NCI-H82 (cell line): ENCODE measurements around the gene COPZ2.
"Not testable (repeated sequence)": the region's sequence is repeated elsewhere in the genome, so short reads cannot be mapped to it uniquely, and the experiment has no call there.

Experiments used
- DNase-seq: peaks from one replicate; lab custom pipeline; 2025; lab: John Stamatoyannopoulos, UW

The COPZ2 gene

GRCh38 chr17:48006936-48007709 lies 30.5 kb downstream of the COPZ2 start:
- no peak for DNase-seq

GRCh38 chr17:48004983-48005382 lies 32.6 kb downstream of the COPZ2 start:
- peak; percentile 76 for DNase-seq

GRCh38 chr17:48003417-48004151 lies 34.0 kb downstream of the COPZ2 start:
- peak; percentile 100 for DNase-seq

GRCh38 chr17:48002916-48003416 lies 34.6 kb downstream of the COPZ2 start:
- DNase-seq, result peak; percentile 94

- DNase-seq, result peak; percentile 83
These were observed 35.2 kb downstream of the COPZ2 start for GRCh38 chr17:48002266-48002915.

GRCh38 chr17:48001657-48002056 lies 35.9 kb downstream of the COPZ2 start:
- DNase-seq, result not testable (repeated sequence)

GRCh38 chr17:48001197-48001596 lies 36.4 kb downstream of the COPZ2 start:
- DNase-seq, result no peak

GRCh38 chr17:47999582-47999981 lies 38.0 kb downstream of the COPZ2 start:
- peak; percentile 67 for DNase-seq

- peak; percentile 95 for DNase-seq
These were observed 39.6 kb downstream of the COPZ2 start for GRCh38 chr17:47998044-47998443.

GRCh38 chr17:47997586-47997985 lies 40.0 kb downstream of the COPZ2 start:
- no peak for DNase-seq

- peak; percentile 85 for DNase-seq
These were observed 41.4 kb downstream of the COPZ2 start for GRCh38 chr17:47996201-47996600.

GRCh38 chr17:47995241-47995935 lies 42.2 kb downstream of the COPZ2 start:
- DNase-seq, result peak; percentile 98

GRCh38 chr17:47994724-47995123 lies 42.9 kb downstream of the COPZ2 start:
- peak; percentile 52 for DNase-seq

GRCh38 chr17:47993964-47994363 lies 43.6 kb downstream of the COPZ2 start:
- peak; percentile 54 for DNase-seq

GRCh38 chr17:47993031-47993564 lies 44.5 kb downstream of the COPZ2 start:
- no peak for DNase-seq

- no peak for DNase-seq
These were observed 45.4 kb downstream of the COPZ2 start for GRCh38 chr17:47992216-47992615.

- DNase-seq, result peak; percentile 62
These were observed 46.5 kb downstream of the COPZ2 start for GRCh38 chr17:47990962-47991731.

GRCh38 chr17:47989700-47990099 lies 47.9 kb downstream of the COPZ2 start:
- no peak for DNase-seq

GRCh38 chr17:47989159-47989558 lies 48.4 kb downstream of the COPZ2 start:
- DNase-seq, result peak; percentile 75

- not testable (repeated sequence) for DNase-seq
These were observed 49.2 kb downstream of the COPZ2 start for GRCh38 chr17:47988445-47988844.
